AG09309 (cell line): ENCODE data around the gene ZBTB8OS.
A peak's percentile ranks its signal among the peaks of the same experiment; 100 is the strongest.

Experiments
- DNase-seq: peaks from one replicate; pipeline ENCODE4 v3.0.0-alpha.2; 2010; ENCODE audit warnings: low read depth
- H3K4me3 ChIP-seq: 2 replicates; pipeline ENCODE4 v1.5.1; 2011; ENCODE audit warnings: mild to moderate bottlenecking, low read depth, low read length, moderate library complexity; ENCODE audit not compliant: control insufficient read depth
- CTCF ChIP-seq: IDR thresholded peaks from 2 replicates; pipeline ENCODE4 v1.5.1; 2011; ENCODE audit warnings: mild to moderate bottlenecking, low read depth, low read length, inconsistent platforms; ENCODE audit not compliant: insufficient read depth, control insufficient read depth; ENCODE audit errors: missing control alignments

Gene ZBTB8OS

GRCh38 chr1:32619701-32620485 lies 30.5 kb downstream of the ZBTB8OS start:
- TF ChIP-seq CTCF: peak; percentile 23
- no peak for DNase-seq
- no peak overlapping the region for H3K4me3 ChIP-seq

- TF ChIP-seq CTCF: no peak
- H3K4me3 ChIP-seq: no peak overlapping the region
- DNase-seq: no peak
Measured at GRCh38 chr1:32618673-32619221, 31.6 kb downstream of the ZBTB8OS start.

GRCh38 chr1:32613472-32613871 lies 36.9 kb downstream of the ZBTB8OS start:
- H3K4me3 ChIP-seq: no peak overlapping the region

GRCh38 chr1:32612189-32612881 lies 38.0 kb downstream of the ZBTB8OS start:
- TF ChIP-seq CTCF: peak; percentile 26
- DNase-seq: peak; percentile 8
- H3K4me3 ChIP-seq: peak overlapping the region; percentile 52

More at GRCh38 chr1:32613472-32613871, 36.9 kb downstream of the ZBTB8OS start:
- DNase-seq: no peak
- no peak for TF ChIP-seq CTCF

- DNase-seq: no peak
- TF ChIP-seq CTCF: no peak
- peak overlapping the region; percentile 52 for H3K4me3 ChIP-seq
Measured at GRCh38 chr1:32611859-32612188, 38.5 kb downstream of the ZBTB8OS start.

GRCh38 chr1:32609180-32609579 lies 41.2 kb downstream of the ZBTB8OS start:
- no peak for DNase-seq
- TF ChIP-seq CTCF: no peak
- no peak overlapping the region for H3K4me3 ChIP-seq
